GM12891 (cell line): ENCODE measurements around the gene TMEM128.
"Not testable (repeated sequence)": the region's sequence is repeated elsewhere in the genome, so short reads cannot be mapped to it uniquely, and the experiment has no call there.

ENCODE experiments used
- DNase-seq: peaks from one replicate; pipeline ENCODE4 v3.0.0; 2011; ENCODE audit warnings: low spot score; ENCODE audit not compliant: insufficient read length
- FAIRE-seq: peaks from 2 replicates; lab custom pipeline; 2011; peaks lifted over from hg19 to GRCh38; lab: Jason Lieb, UNC
- PAX5 ChIP-seq: IDR thresholded peaks from 2 replicates; pipeline ENCODE4 v1.6.1; 2011; ENCODE audit warnings: low read length, moderate library complexity, mild to moderate bottlenecking; ENCODE audit not compliant: insufficient read depth, severe bottlenecking
- POLR2A ChIP-seq: IDR thresholded peaks from 2 replicates; pipeline ENCODE4 v1.6.1; 2011; ENCODE audit warnings: low read depth, low read length, control low read depth
- POLR2AphosphoS5 ChIP-seq: IDR thresholded peaks from 2 replicates; pipeline ENCODE4 v1.6.1; 2011; ENCODE audit warnings: low read depth, low read length, control low read depth
- POU2F2 ChIP-seq: IDR thresholded peaks from 2 replicates; pipeline ENCODE4 v1.6.1; 2011; ENCODE audit warnings: low read depth, mild to moderate bottlenecking, control low read depth, low read length, moderate library complexity
- SPI1 ChIP-seq: IDR thresholded peaks from 2 replicates; pipeline ENCODE4 v1.6.1; 2011; ENCODE audit warnings: low read depth, low read length, control low read depth
- TAF1 ChIP-seq: IDR thresholded peaks from 2 replicates; pipeline ENCODE4 v1.6.1; 2011; ENCODE audit warnings: low read depth, low read length, control low read depth

Gene TMEM128

GRCh38 chr4:4281787-4282186 is 33.8 kb upstream of the TMEM128 start:
- TF ChIP-seq POLR2AphosphoS5 (no peak), POLR2A (no peak), TAF1 (no peak), POU2F2 (no peak), PAX5 (no peak), SPI1 (no peak)
- FAIRE-seq: no peak
- DNase-seq: no peak

- no peak for FAIRE-seq
- DNase-seq: no peak
- TF ChIP-seq POLR2A (no peak), PAX5 (no peak), POU2F2 (no peak), POLR2AphosphoS5 (no peak), TAF1 (no peak), SPI1 (no peak)
Observed at GRCh38 chr4:4277531-4277930, 29.5 kb upstream of the TMEM128 start.

- TF ChIP-seq SPI1 (no peak), POU2F2 (no peak), POLR2A (no peak), TAF1 (no peak), PAX5 (no peak)
- no peak for DNase-seq
- FAIRE-seq: no peak
Observed at GRCh38 chr4:4274226-4274625, 26.2 kb upstream of the TMEM128 start.

GRCh38 chr4:4271912-4272311 is 23.9 kb upstream of the TMEM128 start:
- FAIRE-seq: no peak
- TF ChIP-seq POLR2A: no peak
- TF ChIP-seq POLR2AphosphoS5: no peak
- TF ChIP-seq SPI1: no peak
- no peak for TF ChIP-seq POU2F2
- no peak for TF ChIP-seq PAX5
- TF ChIP-seq TAF1: no peak
- DNase-seq: no peak

GRCh38 chr4:4270529-4270928 is 22.5 kb upstream of the TMEM128 start:
- FAIRE-seq (no peak), DNase-seq (no peak)
- no peak for TF ChIP-seq SPI1
- TF ChIP-seq TAF1: no peak
- no peak for TF ChIP-seq POLR2A
- TF ChIP-seq POU2F2: no peak
- TF ChIP-seq PAX5: no peak
- no peak for TF ChIP-seq POLR2AphosphoS5

- TF ChIP-seq POLR2AphosphoS5 (no peak), POLR2A (no peak), TAF1 (no peak), SPI1 (no peak), PAX5 (no peak), POU2F2 (no peak)
- FAIRE-seq (no peak), DNase-seq (no peak)
Observed at GRCh38 chr4:4269856-4270255, 21.8 kb upstream of the TMEM128 start.

- DNase-seq (no peak), FAIRE-seq (no peak)
- TF ChIP-seq POLR2A (no peak), TAF1 (no peak), POLR2AphosphoS5 (no peak), SPI1 (no peak), PAX5 (no peak), POU2F2 (no peak)
Observed at GRCh38 chr4:4269331-4269731, 21.3 kb upstream of the TMEM128 start.

GRCh38 chr4:4268776-4269175 is 20.8 kb upstream of the TMEM128 start:
- no peak for FAIRE-seq
- DNase-seq: no peak
- TF ChIP-seq POU2F2: no peak

- no peak for FAIRE-seq
- no peak for TF ChIP-seq POLR2AphosphoS5
- no peak for TF ChIP-seq POU2F2
- no peak for TF ChIP-seq PAX5
- no peak for TF ChIP-seq SPI1
- no peak for TF ChIP-seq POLR2A
- TF ChIP-seq TAF1: no peak
- no peak for DNase-seq
Observed at GRCh38 chr4:4267981-4268380, 20.0 kb upstream of the TMEM128 start.

- peak; percentile 77 for FAIRE-seq
- no peak for TF ChIP-seq POLR2A
- no peak for TF ChIP-seq POLR2AphosphoS5
- TF ChIP-seq SPI1: no peak
- TF ChIP-seq POU2F2: no peak
- no peak for TF ChIP-seq PAX5
- TF ChIP-seq TAF1: no peak
- peak; percentile 53 for DNase-seq
Observed at GRCh38 chr4:4260185-4260751, 12.2 kb upstream of the TMEM128 start.

- DNase-seq: no peak
- no peak for FAIRE-seq
- TF ChIP-seq TAF1 (no peak), SPI1 (no peak), POLR2AphosphoS5 (no peak), PAX5 (no peak), POU2F2 (no peak), POLR2A (no peak)
Observed at GRCh38 chr4:4259484-4260100, 11.6 kb upstream of the TMEM128 start.

- not testable (repeated sequence) for FAIRE-seq
Observed at GRCh38 chr4:4257705-4258104, 9.7 kb upstream of the TMEM128 start.

More at GRCh38 chr4:4257705-4258104, 9.7 kb upstream of the TMEM128 start:
- not testable (repeated sequence) for DNase-seq
